MM.1S (cell line): Measurements from ENCODE around the gene INTS7.

Source experiments
- EZH2phosphoT487 ChIP-seq: fragments of 300-600 bp; sonication (generic); IDR thresholded peaks from 2 replicates; pipeline ENCODE4 v1.6.1; 2018; ENCODE audit warnings: antibody characterized with exemption, low read length
- TF ChIP-seq, protein P1 (sequence below): fragments of 300-600 bp; sonication (generic); IDR thresholded peaks from 2 replicates; pipeline ENCODE4 v1.5.1; 2016; ENCODE audit warnings: antibody characterized with exemption, low read length, mixed read lengths

DNA sequence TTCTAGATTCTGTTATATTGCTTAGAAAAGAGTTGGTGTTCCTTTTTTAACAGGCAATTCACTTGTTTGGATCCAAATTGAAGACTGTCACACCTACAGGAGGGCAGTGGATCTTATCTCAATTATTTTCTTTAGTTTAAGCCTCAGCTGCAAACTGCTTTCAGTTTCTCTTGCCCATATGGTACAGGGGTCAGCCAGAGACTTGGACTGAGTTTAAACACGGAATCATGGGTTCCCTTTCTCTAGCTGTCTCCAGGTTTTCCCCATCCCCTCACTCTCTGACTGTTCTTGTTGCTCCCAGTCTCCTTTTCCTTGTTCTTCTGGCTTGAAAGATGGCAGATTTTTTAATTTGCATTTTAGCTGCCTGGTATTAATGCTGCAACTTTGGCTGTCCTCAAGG lies 18.6 kb upstream of the INTS7 start:
- no peak for TF ChIP-seq EZH2phosphoT487
- TF ChIP-seq, protein P1, sequence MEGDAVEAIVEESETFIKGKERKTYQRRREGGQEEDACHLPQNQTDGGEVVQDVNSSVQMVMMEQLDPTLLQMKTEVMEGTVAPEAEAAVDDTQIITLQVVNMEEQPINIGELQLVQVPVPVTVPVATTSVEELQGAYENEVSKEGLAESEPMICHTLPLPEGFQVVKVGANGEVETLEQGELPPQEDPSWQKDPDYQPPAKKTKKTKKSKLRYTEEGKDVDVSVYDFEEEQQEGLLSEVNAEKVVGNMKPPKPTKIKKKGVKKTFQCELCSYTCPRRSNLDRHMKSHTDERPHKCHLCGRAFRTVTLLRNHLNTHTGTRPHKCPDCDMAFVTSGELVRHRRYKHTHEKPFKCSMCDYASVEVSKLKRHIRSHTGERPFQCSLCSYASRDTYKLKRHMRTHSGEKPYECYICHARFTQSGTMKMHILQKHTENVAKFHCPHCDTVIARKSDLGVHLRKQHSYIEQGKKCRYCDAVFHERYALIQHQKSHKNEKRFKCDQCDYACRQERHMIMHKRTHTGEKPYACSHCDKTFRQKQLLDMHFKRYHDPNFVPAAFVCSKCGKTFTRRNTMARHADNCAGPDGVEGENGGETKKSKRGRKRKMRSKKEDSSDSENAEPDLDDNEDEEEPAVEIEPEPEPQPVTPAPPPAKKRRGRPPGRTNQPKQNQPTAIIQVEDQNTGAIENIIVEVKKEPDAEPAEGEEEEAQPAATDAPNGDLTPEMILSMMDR, result no peak
